Natural killer cell (primary cell): Measurements from ENCODE around the gene TAGLN2. TPM values are rescaled to one million over a fixed set of nuclear protein-coding genes. Genes with fewer than 3 reads are reported as not detected.

Experiments used
- ATAC-seq, 3 donors: fragments of 150-1000 bp in 2 of 3; fragments of 200-7000 bp in 1 of 3; cut with Tn5 transposase; 1 replicate in 1 of 3; 2 replicates in 2 of 3; pipeline ENCODE4 v1.10.0; 2021; ENCODE audit warnings: mild to moderate bottlenecking in 2 of 3, moderate library complexity in 2 of 3
- DNase-seq, 2 donors: peaks; one replicate each; pipeline versions ENCODE4 v3.0.0 to v3.0.0-alpha.2; 2013 to 2021; ENCODE audit warnings: mixed read lengths in 1 of 2
- H3K27ac ChIP-seq: one replicate; pipeline ENCODE4 v1.5.1; 2013; ENCODE audit warnings: mild to moderate bottlenecking, low read length
- H3K27me3 ChIP-seq: one replicate; pipeline ENCODE4 v1.6.1; 2013; ENCODE audit warnings: low read length; ENCODE audit not compliant: control insufficient read depth, insufficient read depth
- H3K36me3 ChIP-seq: one replicate; pipeline ENCODE4 v1.6.1; 2013; ENCODE audit warnings: low read length; ENCODE audit not compliant: control insufficient read depth, insufficient read depth
- H3K4me1 ChIP-seq: one replicate; pipeline ENCODE4 v1.6.1; 2013; ENCODE audit warnings: low read length; ENCODE audit not compliant: control insufficient read depth, insufficient read depth
- H3K4me3 ChIP-seq: one replicate; pipeline ENCODE4 v1.5.1; 2013; ENCODE audit warnings: low read length
- H3K9me3 ChIP-seq: one replicate; pipeline ENCODE4 v1.6.1; 2013; ENCODE audit warnings: low read length; ENCODE audit not compliant: control insufficient read depth, insufficient read depth
- H3K27ac Mint-ChIP-seq, 2 donors: one replicate each; pipeline ENCODE4 v1.8.0; 2022; ENCODE audit warnings: mild to moderate bottlenecking in 2 of 2, mixed read lengths in 2 of 2, moderate library complexity in 1 of 2
- H3K27me3 Mint-ChIP-seq, 2 donors: one replicate each; pipeline ENCODE4 v1.8.0; 2022; ENCODE audit warnings: low read depth in 2 of 2, mixed read lengths in 2 of 2
- H3K36me3 Mint-ChIP-seq: one replicate; pipeline ENCODE4 v1.8.0; 2022; ENCODE audit warnings: mixed read lengths
- H3K4me1 Mint-ChIP-seq, 2 donors: one replicate each; pipeline ENCODE4 v1.8.0; 2022; ENCODE audit warnings: mixed read lengths in 2 of 2
- H3K4me3 Mint-ChIP-seq: one replicate; pipeline ENCODE4 v1.8.0; 2022; ENCODE audit warnings: mild to moderate bottlenecking, moderate library complexity, mixed read lengths
- H3K9me3 Mint-ChIP-seq, 2 donors: one replicate each; pipeline ENCODE4 v1.8.0; 2022; ENCODE audit warnings: mixed read lengths in 2 of 2
- WGBS: methylation state at CpG from one replicate; pipeline ENCODE4 v1.1.7; 2013; ENCODE audit warnings: missing lambda C conversion rate; ENCODE audit not compliant: insufficient coverage; 5-methylcytosine and 5-hydroxymethylcytosine counted together
- intact Hi-C: fragments of 100-400 bp; cut with micrococcal nuclease; formaldehyde crosslinking; loops from one replicate; pipeline ENCODE4 v1.14.2; 2022
- total RNA-seq, 4 donors: library from RNA; stranded (reverse); fragments of 120-200 nt in 1 of 4; gene quantifications; one replicate each; pipeline versions ENCODE4 v1.2.3 to v1.2.4, GENCODE V29; 2013 to 2022
- TF ChIP-seq, protein P1 (sequence below): fragments of 200-600 bp; IDR thresholded peaks from one replicate; pipeline ENCODE4 v1.8.0; 2022; ENCODE audit warnings: antibody characterized with exemption

Gene TAGLN2
- total RNA-seq, 3 donors from 2014 or later (not counting 1 experiment from before 2014, with no cell fraction given) = 344 to 394 (median 358) TPM

GRCh38 chr1:159964144-159964543 is 38.8 kb upstream of the TAGLN2 start:
- H3K27ac Mint-ChIP-seq = no peak overlapping the region
- H3K9me3 Mint-ChIP-seq = no peaks in the 10 kb centered on the region
- H3K9me3 ChIP-seq = no peaks in the 10 kb centered on the region
- H3K4me3 Mint-ChIP-seq = no peak overlapping the region
- DNase-seq = no peak
- H3K27me3 Mint-ChIP-seq = peaks cover 37 to 49% of the 10 kb centered on the region in 2 donors
- intact Hi-C loops = no loop called here
- 79% methylated on average over 3 of the region's 3 CpGs for WGBS
- ATAC-seq = no peak
- no peaks in the 10 kb centered on the region for H3K4me1 Mint-ChIP-seq
- no peaks in the 10 kb centered on the region for H3K4me1 ChIP-seq
- TF ChIP-seq, protein P1, sequence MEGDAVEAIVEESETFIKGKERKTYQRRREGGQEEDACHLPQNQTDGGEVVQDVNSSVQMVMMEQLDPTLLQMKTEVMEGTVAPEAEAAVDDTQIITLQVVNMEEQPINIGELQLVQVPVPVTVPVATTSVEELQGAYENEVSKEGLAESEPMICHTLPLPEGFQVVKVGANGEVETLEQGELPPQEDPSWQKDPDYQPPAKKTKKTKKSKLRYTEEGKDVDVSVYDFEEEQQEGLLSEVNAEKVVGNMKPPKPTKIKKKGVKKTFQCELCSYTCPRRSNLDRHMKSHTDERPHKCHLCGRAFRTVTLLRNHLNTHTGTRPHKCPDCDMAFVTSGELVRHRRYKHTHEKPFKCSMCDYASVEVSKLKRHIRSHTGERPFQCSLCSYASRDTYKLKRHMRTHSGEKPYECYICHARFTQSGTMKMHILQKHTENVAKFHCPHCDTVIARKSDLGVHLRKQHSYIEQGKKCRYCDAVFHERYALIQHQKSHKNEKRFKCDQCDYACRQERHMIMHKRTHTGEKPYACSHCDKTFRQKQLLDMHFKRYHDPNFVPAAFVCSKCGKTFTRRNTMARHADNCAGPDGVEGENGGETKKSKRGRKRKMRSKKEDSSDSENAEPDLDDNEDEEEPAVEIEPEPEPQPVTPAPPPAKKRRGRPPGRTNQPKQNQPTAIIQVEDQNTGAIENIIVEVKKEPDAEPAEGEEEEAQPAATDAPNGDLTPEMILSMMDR = no peak
- no peak overlapping the region for H3K27ac ChIP-seq
- no peak overlapping the region for H3K4me3 ChIP-seq
- no peaks in the 10 kb centered on the region for H3K36me3 ChIP-seq
- no peaks in the 10 kb centered on the region for H3K27me3 ChIP-seq
- H3K36me3 Mint-ChIP-seq = no peaks in the 10 kb centered on the region

GRCh38 chr1:159962176-159962575 is 36.9 kb upstream of the TAGLN2 start:
- DNase-seq (no peak), ATAC-seq (no peak)
- H3K9me3 ChIP-seq = no peaks in the 10 kb centered on the region
- intact Hi-C loops = no loop called here
- no peaks in the 10 kb centered on the region for H3K27me3 ChIP-seq
- H3K4me1 ChIP-seq = no peaks in the 10 kb centered on the region
- H3K36me3 ChIP-seq = no peaks in the 10 kb centered on the region
- Mint-ChIP-seq H3K36me3 (no peaks in the 10 kb centered on the region), H3K27ac (no peak overlapping the region), H3K9me3 (no peaks in the 10 kb centered on the region), H3K4me3 (no peak overlapping the region), H3K4me1 (no peaks in the 10 kb centered on the region), H3K27me3 (peaks cover 29 to 38% of the 10 kb centered on the region in 2 donors)
- H3K4me3 ChIP-seq = no peak overlapping the region
- TF ChIP-seq, protein P1 = no peak
- 91% methylated on average over 10 of the region's 11 CpGs for WGBS
- H3K27ac ChIP-seq = no peak overlapping the region

DNA sequence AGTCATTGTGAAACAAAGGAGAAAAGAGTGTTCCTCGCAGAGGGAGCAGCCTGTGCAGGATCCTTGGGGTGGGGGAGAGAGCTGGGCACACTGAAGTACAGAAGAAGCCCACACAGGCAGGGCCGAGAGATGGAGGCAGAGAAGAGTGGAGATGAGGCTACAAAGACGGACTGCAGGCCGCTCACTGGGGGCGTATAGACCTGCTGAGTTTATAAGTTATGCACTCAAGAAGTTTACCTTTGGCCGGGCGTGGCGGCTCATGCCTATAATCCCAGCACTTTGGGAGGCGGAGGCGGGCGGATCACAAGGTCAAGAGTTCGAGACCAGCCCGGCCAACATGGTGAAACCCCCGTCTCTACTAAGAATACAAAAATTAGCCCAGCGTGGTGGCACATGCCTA is 36.3 kb upstream of the TAGLN2 start:
- peaks cover 24 to 33% of the 10 kb centered on the region in 2 donors for H3K27me3 Mint-ChIP-seq
- ATAC-seq = no peak
- intact Hi-C loops = no loop called here

More for the DNA sequence above, 36.3 kb upstream of the TAGLN2 start:
- WGBS = 92% methylated on average over 15 of the region's 15 CpGs
- Histone ChIP-seq H3K27ac (no peak overlapping the region), H3K27me3 (no peaks in the 10 kb centered on the region), H3K4me3 (no peak overlapping the region), H3K9me3 (no peaks in the 10 kb centered on the region), H3K36me3 (no peaks in the 10 kb centered on the region), H3K4me1 (no peaks in the 10 kb centered on the region)
- no peak overlapping the region for H3K27ac Mint-ChIP-seq
- H3K4me3 Mint-ChIP-seq = no peak overlapping the region
- DNase-seq = no peak
- no peaks in the 10 kb centered on the region for H3K36me3 Mint-ChIP-seq
- no peaks in the 10 kb centered on the region for H3K4me1 Mint-ChIP-seq
- TF ChIP-seq, protein P1 = no peak
- no peaks in the 10 kb centered on the region for H3K9me3 Mint-ChIP-seq
